HepG2 (cell line): ENCODE data around the gene ZFYVE26. TPM values are rescaled to one million over a fixed set of nuclear protein-coding genes. Genes with fewer than 3 reads are reported as not detected.

ENCODE experiments used
- AGO1 ChIP-seq: fragments of 200-400 bp; formaldehyde crosslinking; IDR thresholded peaks from 2 replicates; pipeline ENCODE4 v1.6.1; 2017; ENCODE audit warnings: mild to moderate bottlenecking, low read depth, low read length, moderate library complexity; ENCODE audit not compliant: poor library complexity, severe bottlenecking
- CBFB ChIP-seq: sonication (generic); formaldehyde crosslinking; IDR thresholded peaks from 2 replicates; pipeline ENCODE4 v1.4.0; 2020; ENCODE audit warnings: missing genetic modification reagents
- CSRNP1 ChIP-seq: sonication (generic); formaldehyde crosslinking; IDR thresholded peaks from 2 replicates; pipeline ENCODE4 v1.8.1; 2023; ENCODE audit warnings: mild to moderate bottlenecking, missing genetic modification reagents
- CTCF ChIP-seq: sonication (generic); formaldehyde crosslinking; IDR thresholded peaks from 2 replicates; pipeline ENCODE4 v1.5.0; 2020; ENCODE audit warnings: mild to moderate bottlenecking, missing genetic modification reagents, moderate library complexity
- DMTF1 ChIP-seq: sonication (generic); formaldehyde crosslinking; IDR thresholded peaks from 2 replicates; pipeline ENCODE4 v1.4.0; 2020; ENCODE audit warnings: mild to moderate bottlenecking, missing genetic modification reagents
- FOXA1 ChIP-seq, 2 experiments: fragments of 450-650 bp in 1 of 2; sonication (generic) in 1 of 2; formaldehyde crosslinking in 1 of 2; IDR thresholded peaks; 2 replicates each; pipeline versions ENCODE4 v1.4.0 to v1.6.1; 2016 to 2020; ENCODE audit warnings: missing genetic modification reagents in 1 of 2
- FOXC1 ChIP-seq: sonication (generic); formaldehyde crosslinking; IDR thresholded peaks from 2 replicates; pipeline ENCODE4 v1.8.0; 2022; ENCODE audit warnings: mild to moderate bottlenecking, missing genetic modification reagents, borderline replicate concordance
- IKZF4 ChIP-seq: sonication (generic); formaldehyde crosslinking; IDR thresholded peaks from 2 replicates; pipeline ENCODE4 v1.5.1; 2020; ENCODE audit warnings: borderline replicate concordance, mild to moderate bottlenecking, low read depth, missing genetic modification reagents; ENCODE audit errors: not compliant biosample characterization
- MEIS2 ChIP-seq: sonication (generic); formaldehyde crosslinking; IDR thresholded peaks from 2 replicates; pipeline ENCODE4 v1.9.0; 2021; ENCODE audit warnings: mild to moderate bottlenecking, missing genetic modification reagents
- MIER3 ChIP-seq: IDR thresholded peaks from 2 replicates; pipeline ENCODE4 v1.6.1; 2016; ENCODE audit warnings: missing compliant biosample characterization, borderline replicate concordance
- MTF1 ChIP-seq: sonication (generic); formaldehyde crosslinking; IDR thresholded peaks from 2 replicates; pipeline ENCODE4 v1.5.0; 2020; ENCODE audit warnings: missing genetic modification reagents
- MZF1 ChIP-seq: sonication (generic); formaldehyde crosslinking; IDR thresholded peaks from 2 replicates; pipeline ENCODE4 v1.8.1; 2023; ENCODE audit warnings: mild to moderate bottlenecking, missing genetic modification reagents, borderline replicate concordance
- RXRA ChIP-seq: sonication (generic); formaldehyde crosslinking; IDR thresholded peaks from 2 replicates; pipeline ENCODE4 v1.5.1; 2020; ENCODE audit warnings: missing genetic modification reagents
- SOX6 ChIP-seq, 2 experiments: fragments of 450-650 bp in 1 of 2; sonication (generic) in 1 of 2; formaldehyde crosslinking in 1 of 2; IDR thresholded peaks; 2 replicates each; pipeline versions ENCODE4 v1.4.0 to v1.6.1; 2017 to 2020; ENCODE audit warnings: antibody characterized with exemption in 1 of 2, mild to moderate bottlenecking in 1 of 2, missing genetic modification reagents in 1 of 2
- SUZ12 ChIP-seq: fragments of 150-350 bp; IDR thresholded peaks from 2 replicates; pipeline ENCODE4 v1.6.1; 2014; ENCODE audit warnings: low read depth, low read length
- THAP11 ChIP-seq: IDR thresholded peaks from 2 replicates; pipeline ENCODE4 v1.6.1; 2016; ENCODE audit warnings: missing biosample characterization, missing genetic modification reagents
- TMF1 ChIP-seq: sonication (generic); formaldehyde crosslinking; IDR thresholded peaks from 2 replicates; pipeline ENCODE4 v1.8.1; 2022; ENCODE audit warnings: low read depth, missing genetic modification reagents
- ZFAT ChIP-seq: sonication (generic); formaldehyde crosslinking; conservative IDR thresholded peaks from 2 replicates; pipeline ENCODE4 v1.8.1; 2023; ENCODE audit warnings: missing genetic modification reagents, inconsistent platforms
- ZGPAT ChIP-seq: IDR thresholded peaks from 2 replicates; pipeline ENCODE4 v1.6.1; 2016; ENCODE audit warnings: mild to moderate bottlenecking
- ZNF326 ChIP-seq: sonication (generic); formaldehyde crosslinking; IDR thresholded peaks from 2 replicates; pipeline ENCODE4 v1.4.0; 2020; ENCODE audit warnings: missing genetic modification reagents, borderline replicate concordance
- ZNF335 ChIP-seq: sonication (generic); formaldehyde crosslinking; IDR thresholded peaks from 2 replicates; pipeline ENCODE4 v1.4.0; 2020; ENCODE audit warnings: missing genetic modification reagents
- ZNF501 ChIP-seq: sonication (generic); formaldehyde crosslinking; IDR thresholded peaks from 2 replicates; pipeline ENCODE4 v1.5.1; 2020; ENCODE audit warnings: mild to moderate bottlenecking, moderate library complexity, missing genetic modification reagents
- ZNF724P ChIP-seq: sonication (generic); formaldehyde crosslinking; IDR thresholded peaks from 2 replicates; pipeline ENCODE4 v1.8.0; 2022; ENCODE audit warnings: missing genetic modification reagents, borderline replicate concordance
- polyA plus RNA-seq, 8 experiments: library from polyadenylated mRNA; depleted of rRNA in 3 of 8; stranded (reverse) in 7 of 8; unstranded in 1 of 8; fragments of >200 nt; fragmentation: Illumina TruSeq in 4 of 8; extraction: Trizol in 4 of 8; gene quantifications; 2 replicates each; pipeline versions ENCODE4 v1.2.1 to v1.2.3, GENCODE V29; 2011 to 2016; ENCODE audit warnings: low read depth in 4 of 8, missing spikeins in 1 of 8, mixed read lengths in 1 of 8; ENCODE audit not compliant: insufficient read depth in 1 of 8
- total RNA-seq, 5 experiments: library from RNA; depleted of rRNA; stranded (reverse); fragments of >200 nt; fragmentation: Illumina TruSeq; extraction: Trizol; gene quantifications; 2 replicates each; pipeline ENCODE4 v1.2.3, GENCODE V29; 2016; ENCODE audit warnings: low read depth in 1 of 5

The ZFYVE26 gene
- total and polyA plus RNA-seq, 2 of the 13 experiments (the other 11 are each of a cell fraction or from before 2014, with no cell fraction given), result 13.6 to 16.4 TPM

- TF ChIP-seq ZNF724P (no peak), TMF1 (CRISPR knock-in tag) (no peak), ZNF335 (CRISPR knock-in tag) (0 out of 2 replicates have a peak, but pooled peaks have one; percentile 43), ZGPAT (CRISPR knock-in tag) (0 out of 2 replicates have a peak, but pooled peaks have one; percentile 29), ZNF501 (CRISPR knock-in tag) (no peak), THAP11 (peak; percentile 52; the same call in 1 of the 2 replicates), MEIS2 (no peak), CSRNP1 (no peak), CTCF (CRISPR knock-in tag) (peak; percentile 85), MIER3 (CRISPR knock-in tag) (no peak), MZF1 (CRISPR knock-in tag) (no peak), SOX6 (IDR thresholded peaks at IDR 0.05) (no peak), SOX6 (CRISPR knock-in tag; IDR thresholded peaks at IDR 0.05) (peak; percentile 23; the same call in 1 of the 2 replicates), IKZF4 (CRISPR knock-in tag) (no peak), SUZ12 (no peak), FOXA1 (IDR thresholded peaks at IDR 0.05) (no peak), FOXA1 (CRISPR knock-in tag; IDR thresholded peaks at IDR 0.05) (no peak), MTF1 (no peak), FOXC1 (CRISPR knock-in tag) (no peak), DMTF1 (CRISPR knock-in tag) (no peak), RXRA (CRISPR knock-in tag) (no peak), ZFAT (CRISPR knock-in tag) (no peak), ZNF326 (CRISPR knock-in tag) (no peak), CBFB (CRISPR knock-in tag) (no peak), AGO1 (no peak)
Measured at GRCh38 chr14:67704484-67705089, 111.8 kb downstream of the ZFYVE26 start (continued).
